HFFc6 (cell line): ENCODE data around the gene ANO5. TPM values are rescaled to one million over a fixed set of nuclear protein-coding genes. Genes with fewer than 3 reads are reported as not detected.

ENCODE experiments used
- DNase-seq: peaks from one replicate; pipeline ENCODE4 v3.0.0-alpha.2; 2018
- H3K27ac Mint-ChIP-seq: 2 replicates; pipeline ENCODE4 v1.8.0; 2020; ENCODE audit warnings: mild to moderate bottlenecking, mixed read lengths
- H3K27me3 Mint-ChIP-seq: 2 replicates; pipeline ENCODE4 v1.8.0; 2021; ENCODE audit warnings: mild to moderate bottlenecking, moderate library complexity, mixed read lengths; ENCODE audit not compliant: insufficient read depth
- H3K36me3 Mint-ChIP-seq: 2 replicates; pipeline ENCODE4 v1.8.0; 2021; ENCODE audit warnings: low read depth, mixed read lengths
- H3K4me1 Mint-ChIP-seq: 2 replicates; pipeline ENCODE4 v1.8.0; 2020; ENCODE audit warnings: low read depth, mixed read lengths
- H3K4me3 Mint-ChIP-seq: 2 replicates; pipeline ENCODE4 v1.8.0; 2020; ENCODE audit warnings: mild to moderate bottlenecking, moderate library complexity, mixed read lengths
- H3K9me3 Mint-ChIP-seq: 2 replicates; pipeline ENCODE4 v1.8.0; 2020; ENCODE audit warnings: mild to moderate bottlenecking, mixed read lengths
- CTCF ChIP-seq: fragments of 200-600 bp; sonication (generic); IDR thresholded peaks from 2 replicates; pipeline ENCODE4 v1.5.0; 2021; ENCODE audit warnings: antibody characterized with exemption, mild to moderate bottlenecking
- total RNA-seq, 6 experiments: library from RNA; stranded (reverse); fragmentation: NEBNext Ultra II Directional; extraction: Animal tissue kit (Norgen Biotek cat#: 25700); gene quantifications; 2 replicates in 1 of 6; 3 replicates in 5 of 6; pipeline ENCODE4 v1.2.3, GENCODE V29; 2021

The ANO5 gene
- total RNA-seq, 6 experiments from 2014 or later, result not detected

- no peak for DNase-seq
Measured at GRCh38 chr11:22221143-22221542, 28.3 kb downstream of the ANO5 start.

GRCh38 chr11:22225190-22225589 lies 32.3 kb downstream of the ANO5 start:
- Mint-ChIP-seq H3K36me3 (no peaks in the 10 kb centered on the region), H3K9me3 (peaks cover 23% of the 10 kb centered on the region), H3K4me3 (no peak overlapping the region), H3K27ac (no peak overlapping the region), H3K4me1 (no peaks in the 10 kb centered on the region), H3K27me3 (no peaks in the 10 kb centered on the region)
- no peak for TF ChIP-seq CTCF
- no peak for DNase-seq

More at GRCh38 chr11:22221143-22221542, 28.3 kb downstream of the ANO5 start:
- TF ChIP-seq CTCF, result no peak
- peaks cover 10% of the 10 kb centered on the region for H3K9me3 Mint-ChIP-seq
- H3K36me3 Mint-ChIP-seq, result no peaks in the 10 kb centered on the region
- no peak overlapping the region for H3K27ac Mint-ChIP-seq
- no peak overlapping the region for H3K4me3 Mint-ChIP-seq
- H3K4me1 Mint-ChIP-seq, result no peaks in the 10 kb centered on the region
- H3K27me3 Mint-ChIP-seq, result no peaks in the 10 kb centered on the region

GRCh38 chr11:22234743-22235142 lies 41.9 kb downstream of the ANO5 start:
- Mint-ChIP-seq H3K27ac (no peak overlapping the region), H3K9me3 (peaks cover 29% of the 10 kb centered on the region), H3K4me3 (no peak overlapping the region), H3K27me3 (peaks cover 2% of the 10 kb centered on the region; the same call in 1 of the 2 replicates), H3K36me3 (no peaks in the 10 kb centered on the region), H3K4me1 (no peaks in the 10 kb centered on the region)
- no peak for DNase-seq
- TF ChIP-seq CTCF, result no peak

- H3K4me1 Mint-ChIP-seq, result no peaks in the 10 kb centered on the region
- no peak overlapping the region for H3K27ac Mint-ChIP-seq
Measured at GRCh38 chr11:22244986-22245592, 52.2 kb downstream of the ANO5 start.

GRCh38 chr11:22246992-22247391 lies 54.1 kb downstream of the ANO5 start:
- peaks cover 50% of the 10 kb centered on the region for H3K9me3 Mint-ChIP-seq
- H3K4me3 Mint-ChIP-seq, result no peak overlapping the region
- no peak overlapping the region for H3K27ac Mint-ChIP-seq
- H3K36me3 Mint-ChIP-seq, result no peaks in the 10 kb centered on the region
- no peaks in the 10 kb centered on the region for H3K27me3 Mint-ChIP-seq
- TF ChIP-seq CTCF, result no peak
- DNase-seq, result no peak
- H3K4me1 Mint-ChIP-seq, result no peaks in the 10 kb centered on the region

More at GRCh38 chr11:22244986-22245592, 52.2 kb downstream of the ANO5 start:
- H3K4me3 Mint-ChIP-seq, result no peak overlapping the region
- H3K36me3 Mint-ChIP-seq, result no peaks in the 10 kb centered on the region
- no peak for DNase-seq
- TF ChIP-seq CTCF, result peak; percentile 69
- H3K9me3 Mint-ChIP-seq, result peaks cover 47% of the 10 kb centered on the region
- H3K27me3 Mint-ChIP-seq, result no peaks in the 10 kb centered on the region
